HUES48 (cell line): ENCODE results near the gene KAT7.

ENCODE experiments used
- H3K27ac ChIP-seq: one replicate; pipeline ENCODE4 v1.7.0; 2013; ENCODE audit warnings: low read depth, low read length, inconsistent platforms
- H3K27me3 ChIP-seq: 2 replicates; pipeline ENCODE4 v1.6.1; 2013; ENCODE audit warnings: mild to moderate bottlenecking, low read length; ENCODE audit not compliant: control insufficient read depth, insufficient read depth
- H3K36me3 ChIP-seq: 2 replicates; pipeline ENCODE4 v1.6.1; 2013; ENCODE audit warnings: low read length; ENCODE audit not compliant: control insufficient read depth, insufficient read depth
- H3K4me1 ChIP-seq: 2 replicates; pipeline ENCODE4 v1.6.1; 2013; ENCODE audit warnings: mild to moderate bottlenecking, low read length; ENCODE audit not compliant: control insufficient read depth, insufficient read depth
- H3K4me3 ChIP-seq: 2 replicates; pipeline ENCODE4 v1.5.1; 2013; ENCODE audit warnings: mild to moderate bottlenecking, low read depth, low read length
- H3K9ac ChIP-seq: 2 replicates; pipeline ENCODE4 v1.6.1; 2013; ENCODE audit warnings: mild to moderate bottlenecking, low read depth, low read length, moderate library complexity
- H3K9me3 ChIP-seq: 2 replicates; pipeline ENCODE4 v1.6.1; 2013; ENCODE audit warnings: low read length; ENCODE audit not compliant: control insufficient read depth, insufficient read depth

The KAT7 gene

DNA sequence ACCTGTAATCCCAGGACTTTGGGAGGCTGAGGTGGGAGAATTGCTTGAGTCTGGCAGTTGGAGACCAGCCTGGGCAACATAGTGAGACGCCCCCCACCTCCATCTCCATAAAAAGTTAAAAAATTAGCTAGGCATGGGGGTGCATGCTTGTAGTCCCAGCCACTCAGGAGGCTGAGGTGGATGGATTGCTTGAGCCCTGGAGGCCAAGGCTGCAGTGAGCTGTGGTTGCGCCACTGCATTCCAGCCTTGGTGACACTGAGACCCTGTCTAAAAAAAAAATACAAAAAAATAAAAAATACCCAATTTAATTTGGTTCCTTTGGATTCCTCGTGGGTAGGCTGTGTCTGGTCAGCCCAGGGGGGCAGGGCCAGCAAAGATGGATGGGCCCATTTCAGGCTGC, 85.4 kb downstream of the KAT7 start:
- Histone ChIP-seq H3K4me1 (peaks cover 6% of the 10 kb centered on the region; the same call in 1 of the 2 replicates), H3K36me3 (no peaks in the 10 kb centered on the region), H3K9me3 (no peaks in the 10 kb centered on the region), H3K9ac (no peak overlapping the region), H3K27me3 (peaks cover 3% of the 10 kb centered on the region; the same call in 1 of the 2 replicates), H3K27ac (no peak overlapping the region), H3K4me3 (no peak overlapping the region)

DNA sequence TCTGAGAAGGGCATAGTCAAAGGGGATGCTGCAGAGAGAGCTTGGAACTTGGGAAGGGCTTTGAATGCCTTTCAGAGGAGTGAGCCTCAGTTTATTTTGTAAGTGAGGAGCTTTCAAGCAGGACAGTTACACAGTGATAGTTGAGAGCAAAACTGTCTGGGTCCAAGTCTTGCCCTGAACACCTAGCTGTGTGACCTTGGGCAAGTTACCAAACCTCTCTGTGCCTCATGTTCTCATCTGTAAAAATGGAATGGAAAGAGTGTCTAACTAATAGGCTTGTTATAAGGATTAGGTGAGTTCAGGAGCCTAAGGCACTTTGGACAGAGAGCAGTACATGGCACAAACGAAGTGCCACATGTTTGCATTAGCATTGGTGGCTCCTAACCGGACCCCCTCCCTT, 86.4 kb downstream of the KAT7 start:
- H3K27me3 ChIP-seq, result peaks cover 9% of the 10 kb centered on the region

DNA sequence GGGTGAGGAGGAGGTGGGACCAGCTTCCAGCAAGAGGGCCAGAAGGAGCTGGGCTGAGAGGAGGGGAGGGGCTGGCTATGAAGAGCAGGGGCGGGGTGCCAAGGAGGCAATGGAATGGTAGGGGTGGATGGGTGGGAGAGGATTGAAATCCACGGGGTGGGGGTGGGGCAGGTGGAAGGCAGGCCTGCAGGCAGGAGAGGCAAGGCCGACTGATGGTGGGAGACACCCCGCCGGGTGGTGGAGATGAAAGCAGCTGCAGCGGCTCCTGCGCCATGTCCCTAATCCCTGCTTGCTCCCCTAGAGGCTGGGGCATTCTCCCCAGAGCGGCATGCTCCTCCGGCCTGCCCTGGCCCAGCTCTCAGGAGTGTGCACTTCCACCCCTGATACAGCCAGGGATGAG, 87.2 kb downstream of the KAT7 start:
- Histone ChIP-seq H3K4me1 (peaks cover 6% of the 10 kb centered on the region; the same call in 1 of the 2 replicates), H3K36me3 (no peaks in the 10 kb centered on the region), H3K27me3 (peaks cover 9% of the 10 kb centered on the region), H3K4me3 (no peak overlapping the region), H3K9ac (no peak overlapping the region), H3K9me3 (no peaks in the 10 kb centered on the region), H3K27ac (peak overlapping the region; percentile 8)

More for the DNA sequence above, 86.4 kb downstream of the KAT7 start:
- no peak overlapping the region for H3K27ac ChIP-seq
- H3K9me3 ChIP-seq, result no peaks in the 10 kb centered on the region
- H3K9ac ChIP-seq, result no peak overlapping the region
- no peak overlapping the region for H3K4me3 ChIP-seq
- H3K4me1 ChIP-seq, result peaks cover 6% of the 10 kb centered on the region; the same call in 1 of the 2 replicates
- no peaks in the 10 kb centered on the region for H3K36me3 ChIP-seq

DNA sequence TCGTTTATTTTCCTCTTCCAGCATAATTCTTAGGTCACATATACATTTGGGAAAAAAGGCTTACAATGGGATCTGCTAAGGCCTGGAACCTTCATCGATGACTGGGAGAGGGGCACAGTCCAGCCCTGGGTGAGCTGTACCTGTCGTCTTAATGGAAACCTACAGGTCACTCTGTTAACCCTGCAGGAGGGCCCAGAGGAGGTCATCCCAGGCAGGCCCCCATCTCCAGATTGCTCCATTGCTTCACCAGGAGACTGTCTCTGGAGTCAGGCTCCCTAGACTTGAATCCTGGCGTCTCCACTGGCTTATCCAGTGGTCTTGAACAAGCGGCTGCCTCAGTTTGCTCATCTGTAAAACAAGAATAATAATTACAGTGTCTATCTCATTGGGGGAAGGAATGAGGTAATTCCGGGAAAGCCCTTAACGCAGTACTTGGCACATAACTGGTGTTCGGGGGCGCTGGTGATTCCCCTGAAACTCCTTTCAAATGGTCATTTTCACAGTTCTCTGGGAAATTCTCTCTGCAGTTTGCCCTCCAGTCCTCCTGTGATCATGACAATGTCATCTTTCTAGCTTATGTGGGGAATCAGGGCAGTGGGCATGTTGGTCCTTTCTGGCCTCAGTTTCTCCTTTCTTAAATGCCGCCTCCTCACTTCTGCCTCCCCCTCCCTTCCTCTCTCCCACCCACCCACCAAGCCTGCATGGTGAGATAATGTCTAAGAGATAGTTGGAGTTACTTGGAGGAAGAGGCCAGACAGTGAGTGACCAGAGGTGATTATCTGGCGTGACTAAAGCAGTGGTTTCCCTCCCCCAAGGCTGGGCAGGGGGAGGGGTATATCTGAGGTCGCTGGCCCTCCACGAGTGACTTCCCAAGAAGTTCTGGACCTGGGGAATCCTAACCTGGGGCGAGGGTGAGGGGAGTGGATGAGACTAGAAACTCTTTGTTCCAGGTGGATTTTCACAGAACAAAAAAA, 90.7 kb downstream of the KAT7 start:
- Histone ChIP-seq H3K9me3 (no peaks in the 10 kb centered on the region), H3K36me3 (no peaks in the 10 kb centered on the region), H3K27me3 (peaks cover 35% of the 10 kb centered on the region), H3K4me3 (no peak overlapping the region), H3K9ac (no peak overlapping the region), H3K27ac (no peak overlapping the region), H3K4me1 (peaks cover 6% of the 10 kb centered on the region; the same call in 1 of the 2 replicates)

DNA sequence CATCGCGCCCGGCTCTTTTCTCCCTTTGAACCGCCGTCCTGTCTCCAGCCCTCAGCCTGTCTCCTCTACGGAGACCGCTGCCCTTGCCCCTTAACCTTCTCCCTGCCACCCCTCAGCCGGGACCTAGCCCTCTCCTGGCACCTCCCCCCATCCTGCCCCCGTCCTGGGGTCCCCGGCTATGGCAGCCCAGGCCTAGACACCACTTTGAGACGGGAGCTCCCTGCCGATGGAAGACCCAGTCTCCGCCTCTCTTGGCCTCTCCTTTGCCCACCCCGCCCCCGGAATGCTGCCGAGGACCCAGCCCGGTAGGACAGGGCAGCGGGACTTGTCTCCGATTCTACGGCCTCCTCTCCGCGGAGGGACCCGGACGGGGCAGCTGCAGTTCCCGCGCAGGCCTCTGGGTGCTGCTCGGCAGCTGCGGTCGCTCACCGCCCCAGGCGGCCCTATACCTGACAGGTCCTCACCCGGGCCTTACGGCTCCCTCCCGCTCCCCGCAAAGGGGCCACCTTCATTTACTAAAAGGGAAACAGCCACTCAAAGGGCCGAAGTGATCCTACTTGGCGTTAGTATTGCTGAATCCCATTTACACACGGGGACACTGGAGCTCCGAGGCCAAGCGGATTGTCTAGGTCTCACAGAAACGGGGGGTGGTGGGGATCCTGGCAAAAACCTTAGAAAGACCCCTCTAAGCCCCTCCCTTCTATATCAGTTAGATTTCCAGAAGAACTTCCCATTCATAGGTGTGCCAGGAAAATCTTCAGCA, 92.0 kb downstream of the KAT7 start:
- Histone ChIP-seq H3K9ac (no peak overlapping the region), H3K27me3 (peaks cover 36% of the 10 kb centered on the region), H3K4me3 (peak overlapping the region; percentile 59), H3K36me3 (no peaks in the 10 kb centered on the region), H3K4me1 (peaks cover 3% of the 10 kb centered on the region; the same call in 1 of the 2 replicates), H3K9me3 (no peaks in the 10 kb centered on the region), H3K27ac (no peak overlapping the region)

DNA sequence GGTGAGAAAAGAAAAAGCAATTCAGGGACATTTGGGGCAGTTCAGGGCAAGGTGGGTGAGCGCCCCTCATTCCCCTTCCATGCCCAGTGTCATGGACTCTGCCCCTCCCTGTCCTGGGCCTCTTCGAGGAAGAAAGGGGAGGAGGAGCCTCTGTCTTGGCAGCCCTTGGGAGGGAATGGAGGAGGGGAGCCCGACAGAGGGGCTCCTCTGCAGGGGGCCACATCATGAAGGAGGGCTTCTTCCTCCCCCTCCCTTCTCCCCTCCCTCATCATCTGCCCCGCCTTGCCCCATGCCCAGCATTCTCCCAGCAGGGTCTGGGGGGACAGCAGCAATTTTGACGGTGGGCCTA, 92.5 kb downstream of the KAT7 start:
- no peak overlapping the region for H3K9ac ChIP-seq
- no peaks in the 10 kb centered on the region; the same call in 1 of the 2 replicates for H3K4me1 ChIP-seq
- no peaks in the 10 kb centered on the region for H3K36me3 ChIP-seq
- H3K4me3 ChIP-seq, result peak overlapping the region; percentile 54
- H3K9me3 ChIP-seq, result no peaks in the 10 kb centered on the region
- peaks cover 36% of the 10 kb centered on the region for H3K27me3 ChIP-seq
- no peak overlapping the region for H3K27ac ChIP-seq

DNA sequence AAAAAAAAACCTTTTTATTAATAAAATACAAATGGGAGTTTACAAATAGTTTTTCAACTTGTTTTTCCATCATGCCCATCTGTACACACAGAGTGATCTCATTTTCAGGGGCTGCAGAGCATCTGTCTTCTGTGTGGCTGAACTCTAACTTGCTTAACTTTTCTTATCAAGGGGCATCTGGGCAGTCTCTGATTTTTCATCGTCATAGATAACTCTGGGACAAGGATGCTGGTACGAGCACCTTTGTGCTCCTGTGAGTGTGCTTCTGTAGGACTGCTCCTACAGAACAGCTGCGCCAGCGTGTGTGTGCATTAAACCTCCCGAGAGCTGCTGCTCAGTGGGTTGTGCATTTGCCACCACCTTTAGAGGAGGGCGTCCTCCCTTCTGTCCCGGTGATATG, 94.0 kb downstream of the KAT7 start:
- no peak overlapping the region for H3K9ac ChIP-seq
- H3K27ac ChIP-seq, result no peak overlapping the region
- no peak overlapping the region for H3K4me3 ChIP-seq
- H3K36me3 ChIP-seq, result no peaks in the 10 kb centered on the region
- peaks cover 36% of the 10 kb centered on the region for H3K27me3 ChIP-seq
- H3K9me3 ChIP-seq, result no peaks in the 10 kb centered on the region
- H3K4me1 ChIP-seq, result peaks cover 4% of the 10 kb centered on the region
